ENCODE measurements around the gene SH2D2A. TPM values are rescaled to one million over a fixed set of nuclear protein-coding genes. Genes with fewer than 3 reads are reported as not detected.

The SH2D2A gene
- total RNA-seq, 1 experiment from 2014 or later: 4.0 TPM

- DNase-seq: no peak
- Histone ChIP-seq H3K4me2 (no peak overlapping the region), H3K9me3 (ENCODE audit: insufficient read depth, low read depth) (no peaks in the 10 kb centered on the region), H3K36me3 (ENCODE audit: low read depth) (no peaks in the 10 kb centered on the region), H3F3A (ENCODE audit: insufficient read depth, low read depth) (no peaks in the 10 kb centered on the region), H3K9me2 (ENCODE audit: insufficient read depth) (no peaks in the 10 kb centered on the region), H4K20me1 (ENCODE audit: insufficient read depth) (no peaks in the 10 kb centered on the region), H3K27ac (no peak overlapping the region), H2AFZ (no peak overlapping the region), H3K27me3 (ENCODE audit: insufficient read depth, low read depth) (peaks cover 27% of the 10 kb centered on the region; the same call in 1 of the 2 replicates), H3K79me2 (ENCODE audit: low read depth) (no peaks in the 10 kb centered on the region), H3K4me3 (no peak overlapping the region), H3K4me1 (replicated peaks; ENCODE audit: insufficient read depth) (no peaks in the 10 kb centered on the region)
- TF ChIP-seq EZH2 (IDR thresholded peaks at IDR 0.05; ENCODE audit: low read depth): no peak
- TF ChIP-seq, protein P1, sequence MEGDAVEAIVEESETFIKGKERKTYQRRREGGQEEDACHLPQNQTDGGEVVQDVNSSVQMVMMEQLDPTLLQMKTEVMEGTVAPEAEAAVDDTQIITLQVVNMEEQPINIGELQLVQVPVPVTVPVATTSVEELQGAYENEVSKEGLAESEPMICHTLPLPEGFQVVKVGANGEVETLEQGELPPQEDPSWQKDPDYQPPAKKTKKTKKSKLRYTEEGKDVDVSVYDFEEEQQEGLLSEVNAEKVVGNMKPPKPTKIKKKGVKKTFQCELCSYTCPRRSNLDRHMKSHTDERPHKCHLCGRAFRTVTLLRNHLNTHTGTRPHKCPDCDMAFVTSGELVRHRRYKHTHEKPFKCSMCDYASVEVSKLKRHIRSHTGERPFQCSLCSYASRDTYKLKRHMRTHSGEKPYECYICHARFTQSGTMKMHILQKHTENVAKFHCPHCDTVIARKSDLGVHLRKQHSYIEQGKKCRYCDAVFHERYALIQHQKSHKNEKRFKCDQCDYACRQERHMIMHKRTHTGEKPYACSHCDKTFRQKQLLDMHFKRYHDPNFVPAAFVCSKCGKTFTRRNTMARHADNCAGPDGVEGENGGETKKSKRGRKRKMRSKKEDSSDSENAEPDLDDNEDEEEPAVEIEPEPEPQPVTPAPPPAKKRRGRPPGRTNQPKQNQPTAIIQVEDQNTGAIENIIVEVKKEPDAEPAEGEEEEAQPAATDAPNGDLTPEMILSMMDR (conservative IDR thresholded peaks at IDR 0.05): no peak
- intact Hi-C loops (cut with micrococcal nuclease; ENCODE audit: unreplicated experiment): no loop called here
- ChIA-PET CTCF (no interaction called here), POLR2A (ENCODE audit: unreplicated experiment) (no interaction called here)
- BruUV-seq (replicated peaks): no TSS peak
Measured at GRCh38 chr1:156844102-156844501, 27.5 kb upstream of the SH2D2A start.

DNA sequence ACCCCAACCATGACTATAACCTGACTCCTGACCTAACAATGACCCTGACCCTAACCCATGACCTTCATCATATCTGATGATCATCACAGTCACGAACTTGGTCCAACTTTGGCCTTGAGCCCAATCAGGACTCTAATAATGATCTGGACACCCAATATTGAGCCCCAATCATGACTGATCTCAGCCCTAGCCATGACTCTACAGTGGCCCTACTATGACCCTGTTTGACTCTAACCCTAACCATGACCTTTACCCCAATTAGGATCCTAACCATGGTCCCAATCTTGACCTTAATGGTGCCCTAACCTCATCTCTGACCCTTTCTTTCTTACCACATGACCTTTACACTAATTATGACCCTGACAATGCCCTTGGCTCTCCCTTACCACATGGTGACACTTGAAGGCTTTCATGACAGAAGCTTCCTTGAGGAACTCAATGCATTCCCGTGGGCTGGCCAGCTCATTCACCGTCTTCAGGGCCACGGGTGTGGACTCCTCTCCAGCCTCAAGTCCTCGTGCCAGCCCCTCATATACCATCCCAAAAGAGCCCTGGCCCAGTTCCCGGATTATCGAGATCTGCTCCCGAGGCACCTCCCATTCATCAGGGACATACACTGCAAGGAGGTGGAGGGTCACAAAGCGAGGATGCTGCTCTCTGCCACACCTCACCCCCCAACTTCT lies 26.1 kb upstream of the SH2D2A start:
- CTCF ChIA-PET: no interaction called here
- no peak for DNase-seq
- no peaks in the 10 kb centered on the region for H3K4me1 ChIP-seq (replicated peaks; ENCODE audit: insufficient read depth)
- no peaks in the 10 kb centered on the region for H3K36me3 ChIP-seq (ENCODE audit: low read depth)
- H3K27ac ChIP-seq: no peak overlapping the region
- H4K20me1 ChIP-seq (ENCODE audit: insufficient read depth): no peaks in the 10 kb centered on the region
- TF ChIP-seq, protein P1 (conservative IDR thresholded peaks at IDR 0.05): no peak
- no peak for TF ChIP-seq EZH2 (IDR thresholded peaks at IDR 0.05; ENCODE audit: low read depth)
- no peak overlapping the region for H3K4me3 ChIP-seq
- H3K79me2 ChIP-seq (ENCODE audit: low read depth): no peaks in the 10 kb centered on the region
- H3K9me3 ChIP-seq (ENCODE audit: insufficient read depth, low read depth): no peaks in the 10 kb centered on the region
- no TSS peak for BruUV-seq (replicated peaks)
- peaks cover 20% of the 10 kb centered on the region; the same call in 1 of the 2 replicates for H3K27me3 ChIP-seq (ENCODE audit: insufficient read depth, low read depth)
- intact Hi-C loops (cut with micrococcal nuclease; ENCODE audit: unreplicated experiment): no loop called here
- no peak overlapping the region for H2AFZ ChIP-seq
- POLR2A ChIA-PET (ENCODE audit: unreplicated experiment): no interaction called here
- no peaks in the 10 kb centered on the region for H3F3A ChIP-seq (ENCODE audit: insufficient read depth, low read depth)
- H3K9me2 ChIP-seq (ENCODE audit: insufficient read depth): no peaks in the 10 kb centered on the region
- no peak overlapping the region for H3K4me2 ChIP-seq

GRCh38 chr1:156841295-156841855 lies 24.7 kb upstream of the SH2D2A start:
- no peaks in the 10 kb centered on the region for H3K79me2 ChIP-seq (ENCODE audit: low read depth)
- no peaks in the 10 kb centered on the region for H3K4me1 ChIP-seq (replicated peaks; ENCODE audit: insufficient read depth)
- TF ChIP-seq, protein P1 (conservative IDR thresholded peaks at IDR 0.05): no peak
- no peak for TF ChIP-seq EZH2 (IDR thresholded peaks at IDR 0.05; ENCODE audit: low read depth)
- no peaks in the 10 kb centered on the region for H3F3A ChIP-seq (ENCODE audit: insufficient read depth, low read depth)
- DNase-seq: no peak
- no peak overlapping the region for H3K27ac ChIP-seq
- peaks cover 13% of the 10 kb centered on the region; the same call in 1 of the 2 replicates for H3K27me3 ChIP-seq (ENCODE audit: insufficient read depth, low read depth)
- no peaks in the 10 kb centered on the region for H3K36me3 ChIP-seq (ENCODE audit: low read depth)
- POLR2A ChIA-PET (ENCODE audit: unreplicated experiment): no interaction called here
- CTCF ChIA-PET: no interaction called here
- intact Hi-C loops (cut with micrococcal nuclease; ENCODE audit: unreplicated experiment): no loop called here
- H3K9me2 ChIP-seq (ENCODE audit: insufficient read depth): no peaks in the 10 kb centered on the region
- H3K4me2 ChIP-seq: no peak overlapping the region
- H2AFZ ChIP-seq: no peak overlapping the region
- no TSS peak for BruUV-seq (replicated peaks)
- no peaks in the 10 kb centered on the region for H4K20me1 ChIP-seq (ENCODE audit: insufficient read depth)
- H3K4me3 ChIP-seq: no peak overlapping the region
- H3K9me3 ChIP-seq (ENCODE audit: insufficient read depth, low read depth): no peaks in the 10 kb centered on the region

Data from PC-9 (cell line).